ENCODE results near the gene PSMD3.

The PSMD3 gene

DNA sequence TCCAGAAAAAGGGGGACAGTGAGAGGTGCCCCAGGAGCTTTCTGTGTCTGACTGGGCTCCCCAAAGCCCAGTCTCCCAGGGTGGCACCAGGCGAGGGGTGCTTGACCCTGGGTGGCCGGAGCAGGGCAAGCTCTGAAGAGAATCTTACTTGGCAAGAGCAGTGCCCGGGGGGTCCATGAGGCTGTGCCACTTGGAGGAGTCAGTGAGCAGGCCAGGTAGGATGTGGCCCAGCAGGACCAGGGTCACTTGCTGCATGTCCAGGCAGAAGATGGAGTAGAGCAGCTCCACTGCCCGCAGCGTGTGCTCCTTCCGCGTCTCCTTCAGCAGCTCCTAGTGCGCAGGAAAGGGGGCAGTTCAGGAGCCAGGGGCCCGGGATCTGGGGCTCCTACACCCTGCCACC lies 41.9 kb downstream of the PSMD3 start:
- DNase-seq (ENCODE audit: low read depth in 2 of 2) = no peak

DNA sequence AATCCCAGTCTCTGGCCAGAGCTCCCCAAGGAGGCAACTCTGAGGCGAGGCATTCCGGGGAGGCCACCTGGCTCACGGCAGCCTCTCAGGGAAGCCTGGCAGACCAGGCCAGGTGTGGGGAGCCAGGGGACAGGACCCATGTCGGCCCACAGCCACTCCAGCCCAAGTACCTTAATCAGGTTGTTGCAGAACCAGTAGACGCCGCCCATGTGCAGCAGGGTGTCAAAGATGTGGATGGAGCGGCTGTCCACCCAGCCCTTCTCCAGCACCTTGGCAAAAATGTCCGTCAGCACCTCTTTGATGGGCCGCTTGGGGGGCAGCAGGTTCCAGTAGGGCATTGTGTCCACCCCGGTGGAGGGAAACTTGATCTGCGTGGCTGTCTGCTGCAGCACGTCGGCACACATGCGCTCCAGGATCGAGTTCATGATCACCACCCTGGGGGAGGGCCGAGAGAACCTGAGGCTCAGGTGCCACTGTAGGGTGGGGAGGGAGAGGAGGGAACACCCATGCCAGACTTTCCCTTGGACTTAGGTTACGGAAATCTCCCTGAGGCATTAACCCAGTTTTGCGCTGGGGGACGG lies 42.4 kb downstream of the PSMD3 start:
- DNase-seq (ENCODE audit: low read depth in 2 of 2) = no peak

DNA sequence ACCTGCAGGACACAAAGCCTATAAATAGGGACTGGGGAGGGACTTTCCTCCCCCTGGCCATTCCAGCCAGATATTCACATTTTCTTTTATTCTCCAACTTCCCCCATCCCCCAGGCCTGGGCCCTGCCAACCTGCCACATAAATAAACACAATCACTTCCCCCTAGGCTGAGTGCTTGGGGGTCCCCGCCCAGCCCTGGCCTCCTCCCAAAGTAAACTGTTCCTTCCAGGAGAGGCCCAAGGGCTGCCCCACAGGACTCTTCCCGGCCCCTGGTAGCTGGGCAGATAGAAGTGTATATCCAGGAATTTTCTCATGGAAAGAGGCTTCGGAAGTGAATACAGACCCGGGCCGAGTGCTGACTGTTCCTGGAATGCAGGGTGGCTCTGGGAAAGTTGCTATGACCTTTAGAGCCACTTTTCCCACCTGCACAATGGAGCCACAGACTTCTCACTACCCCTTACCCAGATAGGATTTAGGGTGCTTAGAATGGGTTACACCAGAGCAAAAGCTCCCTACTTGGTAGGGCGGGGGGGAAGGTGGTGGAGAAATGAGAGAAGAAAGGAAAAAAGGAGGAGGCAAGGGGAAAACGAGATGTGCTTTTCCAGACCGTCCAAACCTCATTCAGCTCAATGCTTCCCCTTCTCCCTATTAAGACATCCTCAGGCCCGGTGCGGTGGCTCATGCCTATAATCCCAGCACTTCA lies 43.1 kb downstream of the PSMD3 start:
- DNase-seq (ENCODE audit: low read depth in 2 of 2) = no peak

DNA sequence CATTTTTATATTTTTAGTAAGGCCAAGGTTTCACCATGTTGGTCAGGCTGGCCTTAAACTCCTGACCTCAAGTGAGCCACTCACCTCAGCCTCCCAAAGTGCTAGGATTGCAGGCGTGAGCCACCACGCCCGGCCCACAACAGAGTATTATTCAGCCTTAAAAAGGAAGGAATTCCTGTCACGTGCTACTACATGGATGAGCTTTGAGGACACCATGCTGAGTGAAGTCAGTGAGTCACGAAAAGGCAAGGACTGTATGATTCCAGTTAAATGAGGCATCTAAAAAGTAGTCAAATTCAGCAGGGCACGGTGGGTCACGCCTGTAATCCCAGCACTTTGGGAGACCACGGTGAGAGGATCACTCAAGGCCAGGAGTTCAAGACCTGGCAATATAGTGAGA lies 44.3 kb downstream of the PSMD3 start:
- DNase-seq (ENCODE audit: low read depth in 2 of 2) = no peak

DNA sequence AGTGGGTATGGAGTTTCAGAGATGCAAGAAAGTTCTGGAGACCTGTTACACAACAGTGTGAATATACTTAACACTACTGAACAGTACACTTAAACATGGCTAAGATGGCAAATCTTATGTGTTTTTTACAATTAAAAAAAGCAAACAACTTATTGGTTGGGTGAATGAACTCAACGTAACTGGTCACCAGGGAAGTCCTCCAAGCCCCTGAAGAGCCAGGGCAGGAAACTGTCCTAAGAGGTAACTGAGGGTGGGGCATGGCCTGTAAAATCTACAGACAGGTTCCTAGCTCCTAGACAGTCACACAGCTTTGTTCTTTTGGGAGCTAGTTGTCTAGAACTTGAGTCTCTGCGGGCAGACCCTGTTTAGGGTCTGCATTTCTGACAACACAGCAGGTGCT lies 45.0 kb downstream of the PSMD3 start:
- no peak for DNase-seq (ENCODE audit: low read depth in 2 of 2)

DNA sequence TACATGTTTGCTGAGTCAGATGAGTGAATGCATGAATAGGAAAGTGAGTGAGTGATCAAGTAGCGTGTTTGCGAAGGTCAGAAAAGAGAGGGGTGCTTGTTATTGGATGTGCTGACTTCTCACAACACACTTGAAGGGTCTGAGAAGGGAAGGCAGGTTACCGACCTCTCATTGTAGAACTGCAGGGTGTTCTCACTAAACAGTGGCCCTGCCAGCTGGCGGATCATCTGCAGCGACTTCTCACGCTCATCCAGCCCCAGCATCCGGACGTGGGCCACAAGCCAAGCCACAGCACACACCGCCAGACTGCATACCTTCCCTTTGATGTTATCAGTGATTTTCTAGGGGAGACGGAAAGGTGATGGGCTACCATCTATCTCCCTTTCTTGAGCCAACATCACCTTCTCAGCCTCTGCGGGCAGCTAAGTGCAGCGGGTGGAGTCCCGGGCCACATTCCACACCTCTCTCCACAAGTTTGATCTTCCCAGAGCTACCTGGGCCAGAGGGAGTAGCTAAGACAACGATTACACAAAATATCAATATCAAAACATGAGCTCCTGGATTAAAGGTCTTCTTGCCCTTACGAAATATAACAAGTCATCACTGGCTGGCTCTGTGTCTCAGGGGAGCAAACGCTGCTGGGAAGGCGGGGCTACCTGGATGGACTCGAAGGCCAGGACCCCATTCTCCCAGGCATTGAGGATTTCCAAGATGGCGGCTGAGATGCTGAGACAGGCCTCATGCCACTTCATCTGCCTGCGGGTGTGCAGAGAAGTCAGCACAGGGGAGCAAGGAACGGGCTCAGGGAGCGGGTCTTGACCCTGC lies 45.6 kb downstream of the PSMD3 start:
- DNase-seq (ENCODE audit: low read depth in 2 of 2) = no peak

DNA sequence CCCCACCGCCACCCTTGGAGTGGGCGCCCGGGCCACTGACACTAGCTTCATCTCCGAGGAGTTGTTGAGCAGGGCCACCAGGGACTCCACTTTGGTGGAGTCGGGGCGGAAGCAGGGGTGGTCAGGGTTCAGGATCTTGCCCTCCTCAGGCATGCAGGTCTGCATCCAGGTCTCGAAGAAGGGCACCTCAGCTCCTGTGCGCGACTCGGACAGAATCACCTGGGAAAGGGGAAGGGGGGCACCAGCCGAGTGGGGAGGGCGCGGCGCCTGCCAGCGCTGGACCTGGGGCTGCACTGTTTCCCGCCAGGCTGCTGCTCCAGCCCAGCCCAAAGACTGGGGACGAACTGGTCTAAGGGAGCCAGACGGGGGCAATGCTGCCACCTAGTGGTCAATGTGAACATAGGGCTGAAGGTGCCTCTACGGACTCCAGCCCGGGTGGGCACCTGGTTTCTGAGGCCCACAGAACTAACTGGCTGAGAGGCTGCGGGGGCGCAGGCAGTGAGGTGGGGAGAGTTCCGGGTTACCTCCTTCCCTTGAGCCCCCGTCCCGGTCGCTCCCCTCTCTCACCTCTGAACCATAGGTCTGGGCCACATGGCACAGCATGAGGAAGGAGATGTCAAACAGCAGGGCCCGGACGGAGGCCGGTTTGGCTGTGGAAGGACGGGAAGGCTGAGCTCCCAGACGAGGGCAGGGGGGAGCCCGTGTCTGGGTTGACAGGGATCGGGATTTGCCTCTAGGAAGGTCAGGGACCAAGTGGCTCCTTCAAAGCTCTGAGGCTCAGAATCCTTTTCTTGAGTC lies 46.4 kb downstream of the PSMD3 start:
- peak; percentile 30 to 73 for DNase-seq (ENCODE audit: low read depth in 2 of 2)

DNA sequence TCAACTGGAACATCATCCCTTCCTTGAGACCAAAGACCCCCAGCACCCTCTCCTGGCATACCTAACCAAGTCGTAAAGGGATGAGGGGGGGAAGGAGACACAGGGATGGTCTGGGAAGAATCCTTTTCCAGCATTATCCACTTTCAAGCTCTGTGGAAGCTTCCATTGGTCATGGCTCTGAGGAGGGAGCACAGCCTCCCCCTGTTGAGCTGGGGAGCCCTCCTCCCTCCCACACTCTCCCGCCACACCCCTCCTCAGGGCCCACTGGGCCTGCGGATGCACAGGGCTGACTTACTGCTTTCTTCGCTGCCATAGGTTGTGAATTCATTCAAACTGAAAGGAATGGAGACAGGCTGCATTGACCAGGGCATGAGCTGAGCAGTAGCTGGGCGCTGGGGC lies 47.0 kb downstream of the PSMD3 start:
- DNase-seq (ENCODE audit: low read depth in 2 of 2) = no peak

DNA sequence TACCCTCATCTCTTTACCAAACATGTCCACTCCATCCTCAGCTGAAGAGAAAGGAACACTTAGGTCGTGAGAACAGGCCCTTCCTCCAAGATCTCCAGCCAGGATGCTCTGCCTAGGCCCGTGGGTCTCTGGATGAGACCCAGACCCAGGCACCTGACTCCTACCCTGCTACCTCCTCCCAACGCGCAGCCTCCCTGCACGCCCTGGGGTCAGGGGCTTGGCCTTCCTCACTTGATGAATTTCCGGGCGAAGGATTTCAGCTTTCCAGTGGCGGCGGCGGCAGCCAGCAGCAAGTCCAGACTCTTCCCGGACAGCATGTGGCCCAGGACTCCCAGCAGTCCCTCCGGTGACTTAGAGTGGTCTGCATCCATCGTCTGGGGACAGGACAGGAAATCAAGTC lies 48.0 kb downstream of the PSMD3 start:
- no peak for DNase-seq (ENCODE audit: low read depth in 2 of 2)

DNA sequence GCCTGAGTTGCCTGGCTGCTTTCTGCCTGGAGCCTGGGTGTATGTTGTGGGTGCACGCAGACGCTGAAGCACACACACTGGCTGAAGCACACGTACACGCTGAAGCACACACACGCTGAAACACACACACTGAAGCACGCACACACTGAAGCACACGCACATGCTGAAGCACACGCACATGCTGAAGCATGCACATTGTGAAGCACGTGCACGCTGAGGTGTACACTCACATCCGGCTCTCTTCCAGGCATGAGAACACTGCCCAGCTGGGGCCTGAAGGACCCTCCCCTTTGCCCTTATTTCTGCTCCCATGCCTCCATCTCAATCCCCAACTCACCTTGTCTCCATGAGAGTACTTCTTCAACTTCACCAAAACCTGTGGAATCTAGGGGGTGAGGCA lies 51.1 kb downstream of the PSMD3 start:
- no peak for DNase-seq (ENCODE audit: low read depth in 2 of 2)

DNA sequence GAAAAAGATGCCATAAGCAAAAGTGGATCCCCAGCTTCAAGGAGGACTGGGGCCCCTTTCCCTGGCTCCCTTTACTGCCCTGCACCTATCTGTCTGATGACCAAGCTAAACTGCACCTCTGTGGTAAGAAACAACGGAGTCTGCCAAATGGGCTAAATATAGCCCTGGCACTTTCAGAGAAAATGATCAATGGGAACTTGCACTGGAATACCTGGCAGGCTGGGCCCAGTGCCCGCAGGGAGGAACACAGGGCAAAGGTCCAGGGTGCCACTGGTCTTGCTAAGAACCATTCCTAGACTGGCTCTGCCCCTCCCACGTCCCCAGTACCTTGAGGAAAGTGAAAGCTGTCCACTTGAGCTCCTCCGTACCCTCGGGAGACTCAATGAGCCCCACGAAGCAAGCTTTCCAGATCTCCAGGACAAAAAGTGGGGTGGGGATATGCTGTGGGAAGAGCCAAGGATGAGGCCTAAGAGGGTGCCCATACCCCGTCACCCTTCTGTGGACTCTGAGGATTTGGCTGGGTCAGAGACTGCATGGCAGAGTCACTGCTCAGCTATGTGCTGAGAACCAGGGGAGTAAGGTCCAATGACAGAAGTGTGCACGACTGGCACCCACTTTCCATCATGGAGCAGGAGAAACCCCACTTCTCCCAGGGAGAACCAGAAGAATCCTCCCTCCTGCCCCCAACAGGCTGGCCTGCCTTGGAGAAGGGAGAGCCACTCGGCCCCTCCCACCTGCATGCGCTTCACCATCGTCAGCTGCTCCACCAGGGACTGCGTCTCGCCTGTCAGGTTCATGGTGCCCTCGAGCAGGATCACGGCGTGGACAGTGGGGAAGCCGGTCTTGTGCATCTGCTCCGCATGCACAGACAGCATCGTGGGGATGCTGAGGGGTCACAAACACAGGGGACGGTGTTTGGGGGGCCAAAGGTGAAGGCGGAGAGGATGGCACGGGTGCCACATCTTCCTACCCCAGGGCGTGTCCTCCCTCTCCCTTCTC lies 52.0 kb downstream of the PSMD3 start:
- no peak for DNase-seq (ENCODE audit: low read depth in 2 of 2)

DNA sequence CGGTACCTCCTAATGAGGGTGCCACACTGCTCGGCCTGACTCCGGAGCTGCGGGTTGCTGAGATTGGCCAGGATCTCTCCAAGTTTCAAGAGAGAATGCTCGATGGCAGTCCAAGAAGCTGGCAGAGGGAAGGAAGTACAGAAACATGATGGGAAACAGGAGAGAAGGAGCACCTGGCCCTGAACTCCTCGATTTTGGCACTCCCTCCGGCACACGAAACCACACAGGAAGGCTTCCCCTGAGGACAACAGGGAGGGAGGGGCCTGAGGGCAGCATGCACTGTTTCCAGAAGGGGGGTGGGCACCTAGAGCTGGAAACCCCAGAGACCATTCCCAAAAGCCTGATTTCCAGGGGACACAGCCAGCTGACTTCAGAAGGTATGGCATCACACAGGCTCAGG lies 52.7 kb downstream of the PSMD3 start:
- no peak for DNase-seq (ENCODE audit: low read depth in 2 of 2)

DNA sequence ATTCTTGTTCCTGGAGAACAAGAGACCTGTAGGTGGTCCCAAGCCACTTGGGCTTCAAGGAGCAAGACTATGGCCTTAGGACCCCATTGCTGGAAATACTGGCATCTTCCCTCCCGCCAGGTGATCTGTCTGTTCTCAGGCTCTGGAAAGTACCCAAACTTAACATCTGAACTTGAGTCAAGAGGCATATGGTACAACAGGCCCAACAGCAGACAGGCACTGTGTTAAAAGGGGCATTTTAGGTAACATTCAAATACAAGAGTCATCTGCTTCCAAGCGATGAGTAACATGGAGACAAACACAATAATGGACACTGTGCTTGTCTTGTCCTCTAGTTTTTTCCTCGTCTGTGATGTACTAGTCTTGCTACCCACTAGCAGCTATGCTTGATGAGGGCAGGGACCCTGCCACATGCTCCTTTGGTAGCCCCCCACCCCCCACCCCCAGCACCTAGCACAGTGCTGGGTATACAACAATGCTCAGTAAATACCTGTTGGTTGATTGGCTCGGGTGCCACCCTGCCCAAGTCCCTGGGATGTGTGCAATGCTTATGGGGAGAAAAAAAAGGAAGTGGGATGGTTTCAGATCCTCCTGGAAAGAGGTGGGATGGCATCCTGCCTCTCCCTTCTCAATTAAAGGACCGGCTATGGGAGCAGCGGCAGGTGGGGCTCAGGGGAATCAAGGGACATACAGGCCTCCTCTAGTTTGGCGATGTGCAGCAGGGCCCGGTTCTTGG lies 54.0 kb downstream of the PSMD3 start:
- DNase-seq (ENCODE audit: low read depth in 2 of 2) = no peak

DNA sequence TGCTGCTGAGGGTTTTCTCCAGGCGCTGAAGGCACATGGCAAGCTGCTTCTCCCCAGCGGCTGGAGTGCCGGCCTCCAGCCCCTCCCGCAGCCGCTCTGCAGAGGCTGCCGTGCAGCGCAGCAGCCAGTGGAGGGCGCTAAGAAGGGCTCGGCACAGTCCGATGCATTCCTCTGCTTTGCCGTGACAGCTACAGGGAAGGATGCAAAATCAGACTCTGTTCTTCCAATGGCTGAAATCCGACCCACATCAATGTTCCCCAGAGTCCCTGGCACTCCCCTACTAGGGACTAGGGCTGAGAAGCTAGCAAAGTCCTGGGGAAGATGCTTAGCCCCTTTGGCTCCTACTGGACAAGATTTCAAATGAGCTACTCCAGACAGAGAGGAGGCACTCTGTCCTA lies 54.6 kb downstream of the PSMD3 start:
- no peak for DNase-seq (ENCODE audit: low read depth in 2 of 2)

DNA sequence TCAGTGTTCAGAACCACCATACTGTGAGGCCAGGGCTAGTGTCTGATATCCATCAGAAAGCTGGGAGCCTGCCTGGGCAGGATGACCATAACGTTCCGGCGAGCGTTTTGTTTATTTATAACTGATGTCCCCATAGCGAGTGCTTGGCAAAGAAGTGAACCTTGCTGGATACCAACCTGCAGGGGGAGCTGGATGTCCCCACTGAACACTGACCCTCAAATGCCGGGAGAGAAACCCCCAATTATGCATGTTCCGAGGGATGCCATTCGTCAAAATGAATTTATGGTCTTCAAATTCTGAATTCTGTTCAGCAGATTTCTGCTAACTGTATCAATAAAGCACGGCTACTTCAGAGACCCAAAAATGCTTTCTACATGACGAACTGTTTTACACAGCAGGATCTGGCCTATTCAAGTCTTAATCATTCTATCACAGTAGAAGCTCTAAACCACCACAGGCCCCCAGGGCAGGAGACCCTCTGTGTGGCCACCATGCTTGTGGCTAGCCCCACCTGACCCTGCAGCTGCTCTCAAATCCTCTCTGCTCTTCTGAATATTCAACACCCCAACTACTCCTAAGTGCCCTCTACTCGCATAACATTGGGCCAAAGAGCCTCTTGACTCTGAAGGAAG lies 58.4 kb downstream of the PSMD3 start:
- DNase-seq (ENCODE audit: low read depth in 2 of 2) = no peak

DNA sequence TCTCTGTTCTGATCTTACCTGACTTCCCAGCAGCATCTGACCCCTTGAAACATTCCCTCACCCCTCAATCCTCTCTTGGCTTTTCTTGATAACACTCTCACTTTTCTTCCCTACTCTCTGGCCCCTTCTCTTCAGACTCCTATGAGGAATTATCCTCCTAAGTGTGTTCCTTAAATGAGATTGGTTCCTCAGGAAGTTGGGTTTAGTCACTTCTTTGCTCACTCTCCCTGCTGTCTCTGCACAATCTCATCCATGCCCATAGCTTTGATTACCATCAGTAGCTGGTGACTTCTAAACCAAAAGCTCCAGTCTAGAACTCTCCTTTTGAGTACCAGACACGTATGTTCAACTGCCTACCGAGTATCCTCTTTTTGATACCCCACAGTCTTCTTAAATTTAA lies 60.6 kb downstream of the PSMD3 start:
- DNase-seq (ENCODE audit: low read depth in 2 of 2) = no peak
